RPMI8226 (cell line): ENCODE results near the gene FOXD4L5.
"Not testable (repeated sequence)": the region's sequence is repeated elsewhere in the genome, so short reads cannot be mapped to it uniquely, and the experiment has no call there.

ENCODE experiments used
- DNase-seq: peaks from one replicate; pipeline ENCODE4 v3.0.0-alpha.2; 2015

FOXD4L5 gene

DNA sequence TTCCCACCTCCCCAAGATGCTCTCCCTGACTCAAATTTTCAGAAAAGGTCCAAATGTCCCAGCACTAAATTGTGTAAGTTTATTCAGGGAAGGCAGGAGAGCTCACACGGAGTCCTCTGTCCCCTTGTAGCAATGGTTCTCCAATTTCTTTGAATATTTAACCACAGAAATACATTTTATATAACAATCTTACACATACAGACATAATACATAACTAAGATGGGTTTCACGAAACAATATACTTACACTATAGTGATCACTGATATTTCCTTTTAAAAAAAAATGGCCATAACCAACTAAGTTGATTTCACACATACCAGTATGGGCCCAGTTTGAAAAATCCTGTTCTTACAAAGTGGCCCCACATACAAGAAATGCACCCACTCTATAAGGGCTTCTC is at the start of gene FOXD4L5:
TSS of gene FOXD4L5 (minus strand) at position 101 of the 400 bp plus-strand sequence. CDS start 832 bp downstream, outside the sequence.
- DNase-seq: not testable (repeated sequence)

DNA sequence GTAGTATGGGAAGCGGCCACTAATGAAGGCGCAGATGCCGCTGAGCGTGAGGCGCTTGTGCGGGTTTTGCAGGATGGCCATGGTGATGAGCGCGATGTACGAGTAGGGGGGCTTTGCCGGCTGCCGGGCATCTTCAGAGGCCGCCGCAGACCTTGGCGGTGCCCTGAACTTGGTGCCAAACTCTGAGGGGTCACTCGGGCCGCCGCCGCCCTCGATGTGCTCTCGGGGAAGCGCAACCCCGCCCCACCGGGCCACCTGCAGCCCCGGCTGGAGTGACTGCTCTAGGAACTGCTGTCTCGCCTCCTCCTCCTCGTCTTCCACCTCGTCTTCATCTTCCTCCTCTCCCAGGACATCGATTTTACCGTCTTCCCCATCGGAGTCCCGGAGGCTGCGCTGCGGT is 1.1 kb downstream of the FOXD4L5 start:
- DNase-seq: not testable (repeated sequence)

DNA sequence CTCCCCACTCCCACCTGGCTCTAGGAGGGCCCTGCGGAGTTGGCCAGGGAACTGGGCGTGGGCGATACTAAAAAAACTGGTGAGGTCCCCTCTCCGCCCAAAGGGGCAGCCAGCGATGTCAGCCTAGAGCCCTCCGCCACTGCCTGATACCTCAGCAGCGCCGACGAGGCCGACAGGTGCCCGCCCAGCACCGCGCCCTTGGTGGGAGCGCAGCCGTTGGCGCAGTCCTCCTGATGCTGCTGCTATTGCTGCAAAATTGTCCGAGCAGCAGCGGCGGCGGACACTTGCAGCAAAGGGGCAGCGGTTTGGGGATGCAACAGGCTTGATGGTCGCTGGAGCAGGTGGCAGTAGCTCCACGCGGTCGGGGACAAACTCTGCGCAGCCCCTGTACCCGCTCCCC is 2.0 kb downstream of the FOXD4L5 start:
- DNase-seq: not testable (repeated sequence)
